ENCODE measurements around the gene STAP2.

STAP2 gene

DNA sequence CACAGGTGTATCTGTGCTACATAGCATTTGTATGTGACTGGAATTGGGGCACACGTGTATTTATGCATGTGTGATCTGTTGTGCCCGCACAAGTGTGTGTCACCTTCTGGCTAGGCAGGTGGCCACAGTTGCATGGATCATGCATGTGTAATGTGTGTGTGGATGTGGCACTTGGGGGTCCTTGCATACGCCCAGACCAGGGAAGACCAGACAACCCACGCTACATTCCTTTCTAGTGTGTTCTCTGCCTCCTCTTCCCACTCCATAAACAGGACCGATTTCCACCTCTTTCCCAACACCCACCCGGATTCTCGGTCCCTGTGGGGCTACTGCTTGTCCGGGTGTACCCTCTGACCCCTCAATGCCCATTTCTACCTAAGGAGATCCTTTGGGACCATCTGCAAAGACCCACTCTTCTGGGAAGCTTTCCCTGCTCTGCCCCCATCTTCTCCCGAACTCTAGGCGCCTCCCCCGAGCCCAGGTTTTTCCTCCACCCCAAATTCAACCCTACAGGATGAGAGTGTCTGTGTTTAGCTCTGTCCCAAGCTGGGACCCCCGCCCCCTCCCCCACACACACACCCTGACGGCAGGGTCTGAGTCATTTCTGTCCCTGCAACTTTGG lies 12.3 kb downstream of the STAP2 start:
- no peak for DNase-seq

DNA sequence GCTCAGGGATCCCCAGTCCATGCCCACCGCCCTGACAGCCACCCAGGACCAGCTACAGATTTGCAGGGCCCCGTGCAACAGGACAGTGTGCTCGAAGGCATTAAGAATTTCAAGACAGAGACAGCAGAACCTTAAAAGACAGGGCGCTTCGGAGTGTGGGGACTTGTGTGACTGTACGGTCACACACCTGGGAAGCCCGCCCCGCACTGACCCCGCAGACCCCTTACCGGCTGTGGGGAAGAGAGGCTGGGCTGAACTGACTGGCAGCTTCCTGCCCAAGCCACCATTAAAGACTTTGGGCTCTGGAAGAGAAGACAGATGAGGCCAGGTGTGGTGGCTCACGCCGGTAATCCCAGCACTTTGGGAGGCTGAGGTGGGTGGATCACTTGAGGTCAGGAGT lies 14.4 kb downstream of the STAP2 start:
- no peak for DNase-seq

DNA sequence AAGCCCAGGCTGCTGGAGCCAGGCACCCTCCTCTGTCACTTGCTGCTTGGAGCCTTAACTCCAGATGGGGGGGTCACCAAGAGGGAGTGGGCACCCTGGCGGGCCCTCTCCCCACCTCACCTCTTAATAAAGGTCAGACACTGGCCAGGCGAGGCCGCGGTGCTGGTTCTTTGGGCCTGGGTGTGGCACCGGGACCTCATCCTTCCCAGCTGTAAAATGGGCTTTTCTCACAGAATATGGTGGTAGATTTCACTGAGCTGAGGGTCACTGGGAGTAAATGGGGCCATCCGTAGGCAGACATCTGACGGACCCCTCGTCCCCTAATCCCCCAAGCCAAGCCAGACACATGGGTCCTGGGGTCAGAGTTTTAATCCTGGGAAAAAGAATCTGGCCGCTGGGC lies 14.9 kb downstream of the STAP2 start:
- DNase-seq, result no peak

DNA sequence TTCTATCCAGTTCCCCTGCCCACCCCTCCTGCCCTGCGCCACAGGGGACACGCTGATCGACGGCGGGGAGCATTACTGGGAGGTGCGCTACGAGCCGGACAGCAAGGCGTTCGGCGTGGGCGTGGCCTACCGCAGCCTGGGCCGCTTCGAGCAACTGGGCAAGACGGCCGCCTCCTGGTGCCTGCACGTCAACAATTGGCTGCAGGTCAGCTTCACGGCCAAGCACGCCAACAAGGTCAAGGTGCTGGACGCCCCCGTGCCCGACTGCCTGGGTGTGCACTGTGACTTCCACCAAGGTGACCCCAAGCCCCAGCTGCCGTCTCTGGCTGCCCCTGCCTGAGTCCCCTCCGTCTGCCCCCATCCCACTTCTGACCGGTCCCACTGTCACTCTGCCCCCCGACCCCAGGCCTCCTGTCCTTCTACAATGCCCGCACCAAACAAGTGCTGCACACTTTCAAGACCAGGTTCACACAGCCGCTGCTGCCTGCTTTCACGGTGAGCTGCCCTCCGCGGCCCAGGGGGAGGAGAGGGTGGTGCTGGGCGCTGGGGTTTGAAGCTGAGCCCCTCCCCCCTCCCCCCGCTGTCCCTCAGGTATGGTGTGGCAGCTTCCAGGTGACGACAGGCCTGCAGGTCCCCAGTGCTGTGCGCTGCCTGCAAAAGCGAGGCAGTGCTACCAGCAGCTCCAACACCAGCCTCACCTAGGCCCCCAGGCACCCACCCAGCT lies 15.5 kb downstream of the STAP2 start:
- no peak for DNase-seq

DNA sequence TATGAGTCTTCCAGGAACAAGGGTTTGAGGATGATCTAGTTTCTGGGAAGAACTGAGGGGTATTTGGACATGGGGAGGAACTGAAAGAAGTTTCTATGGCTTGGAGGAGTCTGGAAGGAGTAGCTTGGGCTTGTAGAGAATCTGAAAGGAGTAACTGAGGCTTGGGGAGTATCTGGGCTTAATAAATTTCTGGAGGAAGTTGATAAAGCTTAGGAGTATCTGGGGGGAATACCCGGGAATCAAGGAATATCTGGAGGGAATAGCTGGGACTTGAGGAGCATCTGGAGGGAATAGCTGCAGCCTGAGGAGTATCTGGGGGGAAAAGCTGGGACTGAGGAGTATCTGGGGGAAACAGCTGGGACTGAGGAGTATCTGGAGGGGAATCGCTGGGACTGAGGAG lies 18.2 kb downstream of the STAP2 start:
- no peak for DNase-seq

DNA sequence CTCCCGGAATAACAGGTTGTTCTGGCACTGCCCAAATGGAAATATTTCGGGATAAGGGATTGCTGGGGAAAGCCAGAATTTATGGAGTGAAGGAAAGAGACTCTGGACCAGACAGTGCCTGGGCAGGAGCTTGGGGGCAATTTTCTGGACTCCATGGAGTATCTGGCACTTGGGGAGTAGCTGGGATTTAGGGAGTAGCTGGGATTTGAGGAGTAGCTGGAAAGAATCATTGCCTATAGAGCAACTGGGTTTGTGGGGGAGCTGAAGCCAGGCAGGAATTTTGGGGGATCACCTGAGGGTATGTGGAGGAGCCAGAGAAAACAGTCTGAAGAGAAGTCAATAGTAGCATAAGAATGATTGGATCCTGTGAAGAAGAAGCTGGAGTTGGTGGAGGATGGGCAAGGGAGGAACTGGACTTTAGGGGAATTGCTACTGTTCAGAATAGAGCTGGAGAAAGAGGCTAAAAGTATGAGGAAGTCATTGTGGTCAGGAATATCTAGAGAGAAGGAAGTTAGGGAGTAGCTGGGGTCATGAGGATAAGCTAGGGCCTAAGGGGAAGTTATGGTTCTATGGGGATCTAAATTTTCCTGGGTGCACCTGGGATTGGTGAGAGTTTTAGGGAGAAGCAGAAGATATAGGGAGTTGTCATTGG lies 19.4 kb downstream of the STAP2 start:
- no peak for DNase-seq

DNA sequence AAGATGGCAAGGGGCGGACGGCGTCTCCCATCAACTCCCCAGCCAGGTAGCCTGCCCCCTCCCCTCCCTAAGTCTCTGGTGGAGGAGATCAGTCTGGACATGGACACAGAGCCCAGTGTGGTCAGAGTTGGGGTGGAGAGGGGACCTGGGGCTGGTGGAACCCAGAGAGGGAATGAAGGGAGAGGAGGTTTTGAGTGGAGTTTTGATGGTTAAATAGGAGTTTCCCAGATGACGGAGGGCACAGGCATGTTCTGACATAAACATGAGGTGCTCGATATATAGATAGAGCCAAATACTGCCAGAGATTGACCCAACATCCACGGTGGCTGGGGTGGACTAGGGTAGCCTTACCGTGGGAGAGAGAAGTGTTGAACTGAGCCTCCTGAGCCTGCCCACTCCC lies 20.2 kb downstream of the STAP2 start:
- no peak for DNase-seq

DNA sequence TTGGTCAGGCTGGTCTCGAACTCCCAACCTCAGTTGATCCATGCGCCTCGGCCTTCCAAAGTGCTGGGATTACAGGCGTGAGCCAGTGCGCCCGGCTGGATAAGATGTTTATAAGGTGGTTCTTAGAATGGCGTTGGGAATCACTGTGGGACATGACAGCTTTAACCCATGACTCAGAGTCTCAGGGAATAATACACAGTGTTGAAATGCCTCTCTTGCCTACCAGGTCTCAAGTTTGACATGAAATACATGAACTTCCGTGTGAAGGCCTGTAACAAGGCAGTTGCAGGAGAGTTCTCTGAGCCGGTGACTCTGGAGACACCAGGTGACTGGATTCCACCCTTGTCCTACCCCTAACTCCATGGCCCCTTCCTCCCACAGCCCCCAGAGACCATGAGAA lies 21.7 kb downstream of the STAP2 start:
- no peak for DNase-seq

DNA sequence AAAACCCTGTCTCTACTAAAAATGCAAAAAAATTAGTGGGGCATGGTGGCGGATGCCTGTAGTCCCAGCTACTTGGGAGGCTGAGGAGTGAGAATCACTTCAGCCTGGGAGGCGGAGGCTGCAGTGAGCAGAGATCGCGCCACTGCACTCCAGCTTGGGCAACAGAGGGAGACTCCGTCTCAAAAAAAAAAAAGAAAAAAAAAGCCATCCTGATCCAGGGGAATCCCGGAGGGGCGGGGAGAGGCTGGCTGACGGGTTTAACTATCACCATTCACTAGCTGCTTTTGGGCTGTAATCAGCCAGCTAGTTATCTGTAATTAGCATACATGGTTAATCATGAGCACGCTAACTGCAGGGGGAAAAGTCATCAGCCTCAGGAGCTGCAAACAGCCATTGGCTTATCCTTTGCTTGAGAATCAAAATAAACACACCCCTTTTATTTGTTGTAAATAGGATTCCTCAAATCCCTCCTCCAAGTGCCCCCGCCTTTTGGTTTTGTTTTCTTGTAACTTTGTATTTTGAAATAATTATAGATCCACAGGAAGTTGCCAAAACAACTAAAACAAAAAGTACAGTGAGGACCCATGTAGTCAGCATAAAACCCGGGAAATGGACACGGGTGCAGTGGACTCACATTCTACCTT lies 24.7 kb downstream of the STAP2 start:
- no peak for DNase-seq

DNA sequence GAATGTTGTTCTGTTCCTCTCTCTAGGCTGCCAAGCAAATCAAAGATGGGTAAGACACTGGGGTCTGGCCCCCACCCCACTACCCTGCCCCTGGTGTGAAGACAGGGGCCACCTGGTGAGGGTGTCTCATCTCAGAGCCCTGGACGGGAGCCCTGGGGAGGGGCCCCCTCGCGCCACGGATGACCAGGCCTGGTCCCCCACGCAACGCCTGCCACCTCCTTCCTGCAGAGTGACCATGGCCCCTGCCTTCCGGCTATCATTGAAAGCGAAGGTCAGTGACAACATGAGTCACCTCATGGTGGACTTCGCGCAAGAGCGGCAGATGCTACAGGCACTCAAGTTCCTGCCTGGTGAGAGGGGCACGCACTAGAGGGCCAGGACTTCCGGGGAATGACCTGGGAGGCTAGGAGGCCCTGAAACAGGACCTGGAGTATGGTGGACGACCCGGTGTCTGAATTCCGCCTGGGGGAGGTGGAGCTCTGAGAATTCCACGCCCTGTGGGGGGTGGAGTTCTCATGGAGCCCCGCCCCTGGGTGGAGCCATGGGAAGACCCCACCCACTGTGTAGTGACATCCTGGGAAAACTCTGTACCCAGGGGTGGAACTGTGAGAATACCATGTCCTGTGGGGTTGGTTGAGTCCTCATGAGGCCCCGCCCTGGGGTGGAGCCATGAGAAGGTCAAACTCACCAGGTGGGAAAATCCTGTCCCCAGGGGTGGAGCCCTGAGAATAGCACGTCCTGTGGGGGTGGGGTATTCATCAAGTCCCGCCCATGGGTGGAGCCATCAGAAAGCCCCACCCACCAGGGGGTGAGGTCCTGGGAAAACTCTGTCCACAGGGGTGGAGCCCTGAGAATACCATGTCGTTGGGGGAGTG lies 28.1 kb downstream of the STAP2 start:
- no peak for DNase-seq

DNA sequence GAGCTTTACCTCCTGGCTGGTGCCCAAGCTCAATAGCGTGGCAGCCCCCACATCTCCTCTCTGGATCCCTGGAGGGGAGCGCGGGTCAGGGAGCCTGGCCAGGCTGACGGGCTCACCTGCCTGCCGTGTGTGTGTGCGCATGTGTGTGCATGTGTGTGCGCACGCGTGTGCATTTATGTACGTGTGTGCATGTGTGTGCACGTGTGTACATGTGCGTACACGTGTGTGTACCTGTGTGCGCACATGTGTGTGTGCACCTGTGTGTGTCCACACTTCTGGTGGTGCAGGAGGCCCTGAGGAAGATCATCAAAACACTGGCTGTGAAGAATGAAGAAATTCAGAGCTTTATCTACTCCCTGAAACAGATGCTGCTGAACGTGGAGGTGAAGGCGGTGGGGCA lies 33.0 kb downstream of the STAP2 start:
- no peak for DNase-seq

DNA sequence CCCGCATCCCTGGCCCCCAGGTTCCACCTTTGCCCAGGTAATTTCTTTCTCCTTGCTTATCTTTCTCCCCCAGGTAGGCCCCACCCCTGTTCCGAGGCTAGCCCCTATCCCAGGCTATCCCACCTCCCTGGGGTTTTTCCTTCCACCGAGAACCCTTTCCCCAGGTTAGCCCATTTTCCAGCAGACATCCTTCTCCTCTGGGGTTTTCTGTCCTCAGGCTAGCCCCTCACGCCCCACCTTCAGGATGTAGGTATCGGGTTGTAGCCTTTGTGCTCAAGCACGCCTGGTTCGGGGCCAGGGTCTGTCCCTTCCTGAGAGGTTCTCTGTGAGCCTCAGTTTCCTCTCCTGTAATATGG lies 33.4 kb downstream of the STAP2 start:
- no peak for DNase-seq

DNA sequence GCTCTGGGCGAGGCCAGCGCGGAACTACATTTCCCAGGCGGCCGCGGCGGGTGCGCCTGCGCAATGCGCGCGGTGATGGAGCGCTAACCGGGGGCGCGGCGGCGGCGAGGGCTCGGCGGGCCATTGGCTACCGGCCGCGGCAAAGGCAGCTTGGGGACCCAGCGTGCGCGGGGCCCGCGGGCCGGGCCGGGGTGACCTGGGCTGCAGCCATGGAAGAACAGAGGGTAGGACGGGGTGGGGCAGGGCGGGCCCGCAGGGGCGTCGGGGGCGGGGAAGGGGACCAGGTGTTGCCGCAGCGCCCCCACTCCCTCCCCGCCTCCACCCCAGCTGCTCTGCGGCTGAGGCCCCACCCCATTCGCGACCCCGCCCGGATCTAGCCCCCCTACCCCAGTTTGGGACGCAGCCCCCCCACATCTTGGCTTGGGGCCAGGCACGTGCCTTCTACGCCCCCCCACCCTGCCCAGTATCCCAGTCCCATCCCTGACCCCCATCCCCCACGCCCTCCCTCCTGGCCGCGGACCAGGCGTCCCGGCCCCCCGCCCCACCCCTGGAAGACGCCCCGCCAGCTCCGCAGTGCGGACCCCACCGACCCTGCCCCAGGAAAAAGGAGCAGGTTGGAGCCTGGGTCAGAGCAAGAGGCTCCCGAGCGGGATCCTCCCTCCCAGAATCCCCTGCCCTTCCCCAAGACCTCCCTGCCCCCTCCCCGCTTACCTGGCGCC lies 33.9 kb downstream of the STAP2 start, which contains the start of gene FSD1:
Gene FSD1, plus strand, starts transcription at position 61 of the 719 bp plus-strand sequence. Its CDS starts 149 bp downstream, at position 210.
- no peak for DNase-seq

DNA sequence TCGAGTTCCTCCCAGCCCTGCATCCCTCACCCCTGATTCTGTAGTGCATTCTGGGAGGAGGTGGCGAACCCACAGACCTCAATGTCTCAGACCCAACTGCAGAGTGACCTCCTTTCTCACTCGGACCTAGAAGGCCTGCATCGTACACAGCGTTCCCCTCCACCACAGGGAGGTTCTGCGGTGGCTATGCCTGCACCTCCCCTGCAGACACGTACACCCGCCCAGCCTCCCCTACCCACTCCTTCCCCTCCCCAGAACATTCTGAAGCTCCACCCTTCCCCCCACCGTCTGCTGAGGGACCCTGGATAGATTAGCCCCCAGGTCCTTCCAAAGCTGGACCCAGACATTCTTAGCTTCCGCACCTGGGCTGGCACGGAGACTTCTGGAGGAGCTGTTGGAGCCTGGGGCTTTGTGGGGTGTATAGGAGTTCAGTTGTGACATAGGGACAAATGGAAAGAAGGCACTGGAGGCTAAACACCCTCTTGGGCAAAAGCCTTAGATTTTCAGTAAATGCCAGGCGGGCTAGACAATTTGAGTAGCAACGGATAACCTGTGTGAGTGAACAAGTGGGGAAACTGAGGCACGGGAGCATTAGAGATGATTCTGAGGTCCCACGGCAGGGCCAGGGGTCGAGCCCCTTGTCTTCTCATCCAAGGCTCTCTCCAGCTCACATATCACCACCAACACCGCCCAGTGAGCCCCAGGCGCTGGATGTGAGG lies 34.6 kb downstream of the STAP2 start:
- no peak for DNase-seq

DNA sequence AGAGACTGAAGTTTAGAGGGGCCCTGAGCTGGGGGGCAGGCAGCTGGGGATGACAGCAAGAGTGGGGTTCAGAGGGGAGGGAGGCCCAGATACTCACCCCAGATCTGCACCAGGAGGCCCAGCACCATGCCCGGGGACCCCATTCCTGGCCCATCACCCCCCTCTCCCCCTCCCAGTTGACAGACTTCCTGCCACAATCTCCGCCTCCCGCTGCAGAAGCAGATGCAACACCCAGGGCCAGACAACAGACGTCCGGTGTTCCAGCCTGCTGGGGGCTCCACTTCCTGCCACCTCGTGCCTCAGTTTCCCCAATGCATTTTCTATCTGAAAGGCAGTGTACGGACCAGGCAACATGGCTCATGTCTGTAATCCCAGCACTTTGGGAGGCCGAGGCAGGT lies 36.4 kb downstream of the STAP2 start, which contains the start of gene TMIGD2:
Gene TMIGD2, minus strand, starts transcription at position 147 of the 398 bp plus-strand sequence. Its CDS starts 4 bp downstream, at position 143.
- DNase-seq, result no peak

DNA sequence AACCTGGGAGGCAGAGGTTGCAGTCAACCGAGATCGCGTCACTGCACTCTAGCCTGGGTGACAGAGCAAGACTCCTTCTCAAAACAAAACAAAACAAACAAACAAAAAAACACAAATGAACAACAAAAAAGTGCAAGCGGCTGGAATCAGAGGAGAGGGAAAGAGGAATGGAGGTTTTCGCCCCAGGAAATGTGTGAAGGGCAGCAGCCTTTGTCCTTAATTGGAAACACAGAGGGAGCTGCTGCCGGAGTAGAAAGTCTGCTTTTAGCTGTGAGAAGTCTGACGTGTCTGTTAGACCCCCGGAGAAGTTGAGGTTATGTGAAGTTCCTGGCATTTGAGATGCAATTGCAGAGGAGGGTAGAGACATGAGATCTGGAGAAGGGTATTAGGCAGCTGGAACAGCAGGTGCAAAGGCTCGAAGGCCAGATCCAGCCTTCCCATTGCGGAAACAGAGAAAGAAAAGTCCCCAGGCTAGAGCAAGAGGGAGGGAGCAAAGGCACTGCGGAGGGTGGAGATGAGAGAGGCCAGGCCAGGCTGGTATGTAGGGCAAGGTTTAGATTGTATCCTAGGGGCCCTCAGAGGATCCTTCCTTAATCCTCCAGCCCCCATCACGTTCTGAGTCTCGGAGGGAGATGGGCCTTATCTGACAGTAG lies 36.9 kb downstream of the STAP2 start:
- no peak for DNase-seq

DNA sequence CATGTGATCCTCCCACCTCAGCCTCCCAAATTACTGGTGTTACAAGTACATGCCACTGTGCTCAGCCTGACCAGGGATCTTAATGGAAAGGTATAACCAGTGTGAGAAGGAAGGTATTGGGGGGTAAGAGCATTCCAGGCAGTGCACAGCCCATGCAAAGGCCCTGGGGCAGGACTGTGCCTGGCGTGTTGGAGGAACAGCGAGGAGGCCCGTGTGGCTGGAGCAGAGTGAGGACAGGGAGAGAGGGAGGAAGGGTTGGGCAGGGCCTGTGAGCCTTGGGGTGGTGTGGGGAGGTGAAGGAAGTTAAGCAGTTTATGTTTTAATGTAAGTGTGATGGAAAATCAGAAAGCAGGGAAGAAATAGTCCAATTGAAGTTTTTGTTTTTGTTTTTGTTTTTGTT lies 38.0 kb downstream of the STAP2 start:
- no peak for DNase-seq

DNA sequence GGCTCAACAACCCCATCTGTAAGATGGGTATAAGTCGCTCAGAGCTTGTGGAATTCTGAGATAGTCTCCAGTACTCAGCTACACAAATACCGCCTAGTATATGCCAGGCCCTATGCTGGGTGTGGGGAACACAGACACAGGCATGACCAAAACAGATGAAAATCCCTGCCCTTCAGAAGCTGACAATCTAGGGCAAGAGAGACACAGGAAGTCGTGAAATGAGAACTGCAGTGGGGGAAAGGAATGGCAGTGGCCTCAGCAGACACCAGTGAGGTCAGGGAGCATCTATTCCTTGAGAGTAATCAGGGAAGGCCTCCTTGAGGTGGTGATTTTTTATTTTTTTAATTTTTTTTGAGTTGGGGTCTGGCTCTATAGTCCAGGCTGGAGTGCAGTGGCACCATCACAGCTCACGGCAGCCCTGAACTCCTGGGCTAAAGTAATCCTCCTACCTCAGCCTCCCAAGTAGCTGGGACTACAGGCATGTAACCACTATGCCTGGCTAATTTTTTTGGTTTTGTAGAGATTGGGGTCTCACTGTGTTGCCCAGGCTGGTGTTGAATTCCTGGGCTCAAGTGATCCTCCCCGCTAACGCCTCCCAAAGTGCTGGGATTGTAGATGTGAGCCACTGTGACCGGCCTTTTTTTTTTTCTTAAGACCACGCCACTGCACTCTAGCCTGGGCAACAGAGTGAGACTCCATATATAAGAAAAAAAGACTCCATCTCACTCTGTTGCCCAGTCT lies 39.6 kb downstream of the STAP2 start:
- DNase-seq, result no peak

DNA sequence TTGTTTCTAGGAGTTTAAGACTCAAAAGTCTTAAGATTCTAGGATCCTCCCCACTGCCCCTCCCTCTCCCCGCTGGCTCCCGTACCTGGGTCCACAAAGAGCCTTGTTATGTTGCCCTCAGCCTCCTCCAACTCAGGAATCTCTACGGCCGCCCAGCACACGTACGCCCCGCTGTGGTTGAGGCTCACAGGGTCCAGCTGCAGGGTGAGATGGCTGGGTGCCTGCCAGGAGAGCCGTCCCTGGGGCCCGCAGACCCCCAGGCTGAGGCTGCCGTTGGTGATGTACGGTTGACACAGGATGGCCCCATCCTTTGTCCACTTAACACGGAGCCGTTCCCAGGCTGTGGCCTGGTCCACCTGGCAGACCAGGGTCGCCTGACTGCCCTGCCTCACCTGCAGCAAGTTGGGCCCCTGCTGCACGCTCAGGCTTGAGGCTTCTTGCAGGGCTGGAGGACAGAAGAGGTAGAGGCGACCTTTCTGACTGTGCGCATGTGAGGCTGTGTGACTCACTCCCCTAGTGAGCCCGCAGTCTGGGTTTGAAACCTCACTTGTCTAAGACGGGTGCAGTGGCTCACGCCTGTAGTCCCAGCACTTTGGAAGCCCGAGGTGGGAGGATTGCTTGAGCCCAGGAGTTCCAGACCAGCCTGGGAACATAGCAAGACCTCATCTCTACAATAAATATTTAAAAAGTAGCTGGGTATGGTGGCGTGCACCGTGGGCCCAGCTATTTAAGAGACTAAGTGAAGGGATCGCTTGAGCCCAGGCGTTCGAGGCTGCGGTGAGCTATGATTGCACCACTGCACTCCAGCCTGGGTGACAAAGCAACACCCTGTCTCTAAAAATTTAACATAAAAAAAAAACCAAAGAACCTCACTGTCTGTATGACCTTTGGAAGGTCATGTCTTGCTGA lies 40.5 kb downstream of the STAP2 start:
- no peak for DNase-seq

Measured in 8988T (cell line).